COLO668 (cell line): ENCODE results near the gene SSR1.
"Not testable (repeated sequence)": the region's sequence is repeated elsewhere in the genome, so short reads cannot be mapped to it uniquely, and the experiment has no call there.

Source experiments
- DNase-seq: peaks from one replicate; lab custom pipeline; 2025; ENCODE audit not compliant: unreplicated experiment; lab: John Stamatoyannopoulos, UW

SSR1 gene

GRCh38 chr6:7319406-7319805, 6.4 kb upstream of the SSR1 start:
- DNase-seq: not testable (repeated sequence)

GRCh38 chr6:7317538-7317937, 4.5 kb upstream of the SSR1 start:
- DNase-seq: no peak

DNA sequence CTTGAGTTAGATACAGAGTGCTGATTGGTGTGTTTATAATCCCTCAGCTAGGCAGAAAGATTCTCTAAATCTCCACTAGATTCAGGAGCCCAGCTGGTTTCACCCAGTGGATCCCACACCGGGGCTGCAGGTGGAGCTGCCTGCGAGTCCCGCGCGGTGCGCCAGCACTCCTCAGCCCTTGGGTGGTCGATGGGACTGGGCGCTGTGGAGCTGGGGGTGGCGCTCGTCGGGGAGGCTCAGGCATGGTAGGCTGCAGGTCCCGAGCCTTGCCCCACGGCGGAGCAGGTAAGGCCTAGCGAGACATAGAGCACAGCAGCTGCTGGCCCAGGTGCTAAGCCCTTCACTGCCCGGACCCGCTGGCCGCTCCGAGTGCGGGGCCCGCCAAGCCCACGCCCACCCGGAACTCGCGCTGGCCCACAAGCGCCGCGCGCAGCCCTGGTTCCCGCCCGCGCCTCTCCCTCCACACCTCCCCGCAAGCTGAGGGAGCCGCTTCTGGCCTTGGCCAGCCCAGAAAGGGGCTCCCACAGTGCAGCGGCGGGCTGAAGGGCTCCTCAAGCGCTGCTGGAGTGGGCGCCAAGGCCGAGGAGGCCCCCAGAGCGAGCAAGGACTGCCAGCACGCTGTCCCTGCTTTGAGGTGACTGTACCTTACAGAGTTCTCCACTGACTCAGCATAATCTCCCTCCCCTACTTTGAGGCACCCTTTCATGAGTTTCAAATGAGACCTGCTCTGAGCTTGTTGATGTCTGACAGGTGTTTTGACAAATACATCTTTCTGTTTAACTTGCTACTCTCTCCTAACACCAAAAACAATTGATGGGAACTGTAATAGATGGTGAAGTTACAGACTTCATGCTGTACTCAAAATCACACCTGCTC, 3.9 kb upstream of the SSR1 start:
- no peak for DNase-seq

- no peak for DNase-seq
These were observed 3.0 kb upstream of the SSR1 start for GRCh38 chr6:7315948-7316365.

GRCh38 chr6:7315087-7315947, 2.3 kb upstream of the SSR1 start:
- DNase-seq: not testable (repeated sequence)

GRCh38 chr6:7314414-7314813, 1.4 kb upstream of the SSR1 start:
- no peak for DNase-seq

DNA sequence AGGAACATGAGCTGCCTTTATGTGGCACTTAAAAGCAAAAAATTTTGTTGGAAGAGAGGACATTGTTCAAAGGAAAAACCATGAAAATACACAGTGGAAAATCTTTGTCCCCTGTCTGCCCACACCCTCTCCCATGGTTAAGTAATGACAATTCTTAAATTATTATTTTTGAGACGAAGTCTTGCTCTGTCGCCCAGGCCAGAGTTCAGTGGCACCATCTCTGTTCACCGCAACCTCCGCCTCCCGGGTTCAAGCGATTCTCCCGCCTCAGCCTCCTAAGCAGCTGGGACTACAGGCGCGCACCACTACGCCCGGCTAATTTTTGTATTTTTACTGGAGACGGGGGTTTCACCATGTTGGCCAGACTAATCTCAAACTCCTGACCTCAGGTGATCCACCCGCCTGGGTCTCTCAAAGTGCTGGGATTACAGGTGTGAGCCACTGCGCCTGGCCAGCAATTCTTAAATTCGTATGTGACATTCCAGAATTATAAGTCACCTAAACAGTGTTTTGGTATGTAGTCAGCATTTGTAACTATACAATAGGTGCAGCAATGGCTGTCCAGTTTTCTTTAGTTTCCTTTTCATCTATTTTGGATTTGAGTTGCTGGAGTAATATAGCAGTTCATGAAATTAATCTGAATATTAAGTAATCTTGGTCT, 636 bp upstream of the SSR1 start:
- no peak for DNase-seq

DNA sequence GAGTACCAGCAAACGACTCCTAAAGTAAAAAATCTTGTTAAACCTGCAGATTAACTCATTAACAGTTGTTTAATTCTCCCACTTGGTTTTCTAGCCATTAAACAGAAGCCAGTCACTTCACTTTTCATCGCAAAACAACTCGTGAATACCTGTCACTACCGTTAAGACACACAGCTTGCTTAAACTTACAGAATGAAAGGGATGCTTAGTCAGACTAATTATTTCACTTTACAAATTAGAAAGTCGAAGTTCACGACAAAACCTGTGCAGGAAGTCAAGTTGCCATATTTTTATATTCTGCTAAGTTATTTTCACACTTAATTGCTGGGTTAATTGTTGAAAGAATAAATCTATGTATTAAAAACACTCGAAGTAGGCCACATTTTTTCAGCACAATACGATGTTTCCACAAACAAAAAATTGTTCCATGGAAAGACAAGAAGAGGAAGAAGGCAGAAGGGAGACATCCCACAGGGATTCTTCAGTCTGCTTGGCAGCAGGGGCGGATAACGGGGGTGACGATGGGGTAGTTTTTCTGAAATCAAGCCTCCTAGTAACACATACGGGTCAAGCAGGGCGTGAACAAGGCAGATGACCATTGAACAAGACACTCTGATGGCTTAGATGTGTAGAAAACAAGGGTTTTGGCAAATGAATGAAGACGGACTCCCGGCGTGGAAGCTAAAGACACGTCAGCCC, 933 bp downstream of the SSR1 start:
- DNase-seq: no peak

DNA sequence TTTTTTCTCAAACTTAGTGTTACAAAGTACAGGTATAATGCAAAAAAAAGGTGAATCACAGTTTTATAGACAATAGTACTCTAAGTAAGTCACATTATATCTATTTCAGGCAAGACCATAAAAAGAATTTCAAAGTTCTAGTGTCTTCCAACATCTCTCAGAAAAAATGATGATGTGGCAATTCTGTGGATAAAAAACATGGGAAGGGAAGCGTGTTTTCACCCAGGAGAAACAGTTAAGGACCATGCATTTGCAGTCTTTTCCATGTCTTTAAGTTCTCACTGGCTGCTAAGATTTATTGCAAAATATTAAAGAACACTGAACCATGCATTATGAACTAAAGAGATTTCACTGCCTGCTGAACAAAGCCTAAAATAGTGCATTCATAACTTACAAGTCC, 1.8 kb downstream of the SSR1 start:
- DNase-seq: no peak

DNA sequence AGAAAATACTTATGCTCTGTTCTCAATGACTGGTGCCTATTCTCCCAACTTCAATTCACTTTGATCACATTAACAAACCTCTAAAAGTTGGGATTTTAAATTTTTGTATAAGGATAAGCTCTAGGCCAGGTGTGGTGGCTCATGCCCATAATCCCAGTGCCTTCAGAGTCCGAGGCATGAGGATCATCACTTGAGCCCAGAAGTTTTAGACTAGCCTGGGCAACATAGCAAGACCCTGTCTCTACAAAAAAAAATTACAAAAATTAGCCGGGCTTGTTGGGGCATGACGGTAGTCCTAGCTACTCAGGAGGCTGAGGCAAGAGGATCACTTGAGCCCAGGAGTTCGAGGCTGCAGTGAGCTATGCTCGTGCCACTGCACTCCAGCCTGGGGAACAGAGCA, 3.9 kb downstream of the SSR1 start:
- no peak for DNase-seq

GRCh38 chr6:7307533-7307932, 5.5 kb downstream of the SSR1 start:
- no peak for DNase-seq

- no peak for DNase-seq
These were observed 8.2 kb downstream of the SSR1 start for GRCh38 chr6:7304821-7305220.

GRCh38 chr6:7301702-7302101, 11.3 kb downstream of the SSR1 start:
- DNase-seq: no peak

GRCh38 chr6:7300926-7301325, 12.1 kb downstream of the SSR1 start:
- no peak for DNase-seq

GRCh38 chr6:7298113-7298512, 14.9 kb downstream of the SSR1 start:
- DNase-seq: no peak

DNA sequence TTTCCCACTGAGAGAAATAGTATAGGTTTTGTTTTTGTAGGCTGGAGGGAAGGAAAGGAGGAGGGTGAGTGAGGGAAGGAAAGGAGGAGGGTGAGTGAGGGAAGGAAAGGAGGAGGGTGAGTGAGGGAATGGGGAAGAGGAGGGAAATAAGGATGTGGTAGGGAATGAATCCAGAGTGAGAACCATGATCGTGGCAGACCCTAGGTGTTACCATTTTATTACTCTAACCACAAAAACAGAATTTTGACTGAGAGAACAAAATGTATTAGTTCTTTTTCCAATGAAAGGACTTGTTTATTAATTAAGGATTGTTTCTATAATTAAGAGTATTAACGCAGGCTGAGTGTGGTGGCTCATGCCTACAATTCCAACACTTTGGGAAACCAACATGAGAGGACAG, 16.4 kb downstream of the SSR1 start:
- DNase-seq: no peak

GRCh38 chr6:7295916-7296315, 17.1 kb downstream of the SSR1 start:
- DNase-seq: no peak

GRCh38 chr6:7292596-7293255, 20.3 kb downstream of the SSR1 start:
- DNase-seq: no peak

- no peak for DNase-seq
These were observed 22.9 kb downstream of the SSR1 start for GRCh38 chr6:7290079-7290478.

DNA sequence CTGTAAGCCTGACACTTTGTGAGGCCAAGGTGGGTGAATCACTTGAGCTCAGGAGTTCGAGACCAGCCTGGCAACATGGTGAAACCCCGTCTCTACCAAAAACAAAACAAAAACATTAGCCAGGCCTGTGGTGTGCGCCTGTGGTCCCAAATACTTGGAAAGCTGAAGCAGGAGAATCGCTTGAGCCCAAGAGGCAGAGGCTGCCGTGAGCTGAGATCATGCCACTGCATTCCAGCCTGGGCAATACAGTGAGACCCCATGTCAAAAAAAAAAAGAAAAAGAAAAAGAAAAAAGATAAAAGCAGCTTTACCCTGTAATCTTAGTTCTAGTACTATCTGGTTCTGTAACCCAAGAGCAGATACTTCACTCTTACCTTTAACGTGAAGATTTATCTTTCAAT, 27.6 kb downstream of the SSR1 start:
- DNase-seq: no peak
